ENCODE data around the gene SERPINE1. TPM values are rescaled to one million over a fixed set of nuclear protein-coding genes. Genes with fewer than 3 reads are reported as not detected.

SERPINE1 gene
- total and polyA plus RNA-seq, 2 donors (not counting 1 experiment from before 2014, with no cell fraction given), result 167 to 1,153 TPM

DNA sequence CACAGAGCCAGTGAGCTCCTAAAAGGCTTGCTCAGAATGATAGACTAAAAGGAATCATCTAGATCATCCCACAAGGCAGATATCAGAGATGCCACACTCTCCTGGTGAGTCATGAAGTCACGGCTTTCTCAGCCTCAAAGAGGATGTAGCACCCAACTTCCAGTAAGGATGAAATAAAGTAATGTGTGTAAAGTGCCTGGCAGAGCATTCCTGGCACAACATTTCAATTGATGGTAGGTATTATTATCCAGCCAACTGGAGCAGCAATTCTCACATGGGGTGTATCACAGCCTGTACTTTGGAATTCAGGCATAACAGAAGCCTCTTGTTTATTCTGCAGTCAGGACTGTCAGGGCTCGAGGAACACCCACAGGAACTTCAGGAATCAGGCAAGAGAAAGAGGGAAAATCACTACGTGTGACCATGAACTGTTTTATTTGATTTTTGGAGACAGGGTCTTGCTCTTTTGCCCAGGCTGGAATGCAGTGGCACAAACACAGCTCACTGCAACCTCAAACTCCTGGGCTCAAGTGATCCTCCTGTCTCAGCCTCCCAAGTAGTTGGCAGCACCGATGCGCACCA lies 58.4 kb downstream of the SERPINE1 start:
- no peak overlapping the region for H3K4me2 ChIP-seq (ENCODE audit: extremely low read depth, insufficient read depth, low read length)
- H3K27ac ChIP-seq (ENCODE audit: insufficient read depth, low read length), result no peak overlapping the region
- no peak overlapping the region for H3K9ac ChIP-seq (ENCODE audit: insufficient read depth, low read length)
- H4K20me1 ChIP-seq (ENCODE audit: control insufficient read depth, extremely low read depth, insufficient read depth, low read length), result no peaks in the 10 kb centered on the region
- no peaks in the 10 kb centered on the region for H3K9me3 ChIP-seq (ENCODE audit: control insufficient read depth, insufficient read depth, low read depth, low read length)
- H3K4me3 ChIP-seq (replicated peaks in 1 of 4; ENCODE audit: control extremely low read depth in 1 of 4, insufficient read depth in 1 of 4, low read depth in 3 of 4, low read length in 4 of 4), result no peak overlapping the region
- no peaks in the 10 kb centered on the region for H3K36me3 ChIP-seq (ENCODE audit: control insufficient read depth, insufficient read depth, low read length)
- H3K79me2 ChIP-seq (ENCODE audit: control insufficient read depth, insufficient read depth, low read length), result no peaks in the 10 kb centered on the region
- no peak overlapping the region for H2AFZ ChIP-seq (ENCODE audit: low read length)
- no peaks in the 10 kb centered on the region for H3K4me1 ChIP-seq (ENCODE audit: control insufficient read depth, extremely low read depth, insufficient read depth, low read length)
- DNase-seq (ENCODE audit: low read depth in 2 of 2), result peak in 1 of 2 donors; percentile 58
- peaks cover 10% of the 10 kb centered on the region for H3K27me3 ChIP-seq (ENCODE audit: control insufficient read depth, insufficient read depth, low read length)
- TF ChIP-seq EZH2 (IDR thresholded peaks at IDR 0.05; ENCODE audit: low read length, missing control alignments), result no peak
- TF ChIP-seq, protein P1, sequence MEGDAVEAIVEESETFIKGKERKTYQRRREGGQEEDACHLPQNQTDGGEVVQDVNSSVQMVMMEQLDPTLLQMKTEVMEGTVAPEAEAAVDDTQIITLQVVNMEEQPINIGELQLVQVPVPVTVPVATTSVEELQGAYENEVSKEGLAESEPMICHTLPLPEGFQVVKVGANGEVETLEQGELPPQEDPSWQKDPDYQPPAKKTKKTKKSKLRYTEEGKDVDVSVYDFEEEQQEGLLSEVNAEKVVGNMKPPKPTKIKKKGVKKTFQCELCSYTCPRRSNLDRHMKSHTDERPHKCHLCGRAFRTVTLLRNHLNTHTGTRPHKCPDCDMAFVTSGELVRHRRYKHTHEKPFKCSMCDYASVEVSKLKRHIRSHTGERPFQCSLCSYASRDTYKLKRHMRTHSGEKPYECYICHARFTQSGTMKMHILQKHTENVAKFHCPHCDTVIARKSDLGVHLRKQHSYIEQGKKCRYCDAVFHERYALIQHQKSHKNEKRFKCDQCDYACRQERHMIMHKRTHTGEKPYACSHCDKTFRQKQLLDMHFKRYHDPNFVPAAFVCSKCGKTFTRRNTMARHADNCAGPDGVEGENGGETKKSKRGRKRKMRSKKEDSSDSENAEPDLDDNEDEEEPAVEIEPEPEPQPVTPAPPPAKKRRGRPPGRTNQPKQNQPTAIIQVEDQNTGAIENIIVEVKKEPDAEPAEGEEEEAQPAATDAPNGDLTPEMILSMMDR (conservative IDR thresholded peaks at IDR 0.05 in 1 of 2, IDR thresholded peaks at IDR 0.05 in 1 of 2; ENCODE audit: low read depth in 1 of 2, low read length in 2 of 2), result no peak

DNA sequence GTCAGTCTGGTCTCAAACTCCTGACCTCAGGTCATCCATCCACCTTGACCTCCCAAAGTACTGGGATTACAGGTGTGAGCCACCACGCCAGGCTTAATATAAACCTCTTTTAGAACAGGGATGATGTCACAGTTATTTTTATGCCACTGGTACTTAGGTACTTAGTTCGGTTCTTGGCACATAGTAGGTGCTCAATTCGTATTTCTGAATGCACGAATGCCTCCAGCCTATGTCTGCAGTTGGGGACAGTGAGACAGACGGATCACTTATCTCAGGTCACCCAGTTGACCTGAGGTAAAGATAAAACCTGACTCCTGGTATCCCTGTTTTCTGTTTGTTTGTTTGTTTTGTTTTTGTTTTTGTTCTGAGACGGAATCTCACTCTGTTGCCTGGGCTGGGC lies 59.3 kb downstream of the SERPINE1 start:
- no peak overlapping the region for H3K27ac ChIP-seq (ENCODE audit: insufficient read depth, low read length)
- H2AFZ ChIP-seq (ENCODE audit: low read length), result no peak overlapping the region
- no peak overlapping the region for H3K9ac ChIP-seq (ENCODE audit: insufficient read depth, low read length)
- no peaks in the 10 kb centered on the region for H3K4me1 ChIP-seq (ENCODE audit: control insufficient read depth, extremely low read depth, insufficient read depth, low read length)
- no peak for TF ChIP-seq EZH2 (IDR thresholded peaks at IDR 0.05; ENCODE audit: low read length, missing control alignments)
- TF ChIP-seq, protein P1 (conservative IDR thresholded peaks at IDR 0.05 in 1 of 2, IDR thresholded peaks at IDR 0.05 in 1 of 2; ENCODE audit: low read depth in 1 of 2, low read length in 2 of 2), result no peak
- H3K79me2 ChIP-seq (ENCODE audit: control insufficient read depth, insufficient read depth, low read length), result no peaks in the 10 kb centered on the region
- no peak overlapping the region for H3K4me3 ChIP-seq (replicated peaks in 1 of 4; ENCODE audit: control extremely low read depth in 1 of 4, insufficient read depth in 1 of 4, low read depth in 3 of 4, low read length in 4 of 4)
- peaks cover 3% of the 10 kb centered on the region for H3K27me3 ChIP-seq (ENCODE audit: control insufficient read depth, insufficient read depth, low read length)
- H4K20me1 ChIP-seq (ENCODE audit: control insufficient read depth, extremely low read depth, insufficient read depth, low read length), result no peaks in the 10 kb centered on the region
- H3K4me2 ChIP-seq (ENCODE audit: extremely low read depth, insufficient read depth, low read length), result no peak overlapping the region
- DNase-seq (ENCODE audit: low read depth in 2 of 2), result no peak
- H3K9me3 ChIP-seq (ENCODE audit: control insufficient read depth, insufficient read depth, low read depth, low read length), result no peaks in the 10 kb centered on the region
- no peaks in the 10 kb centered on the region for H3K36me3 ChIP-seq (ENCODE audit: control insufficient read depth, insufficient read depth, low read length)

DNA sequence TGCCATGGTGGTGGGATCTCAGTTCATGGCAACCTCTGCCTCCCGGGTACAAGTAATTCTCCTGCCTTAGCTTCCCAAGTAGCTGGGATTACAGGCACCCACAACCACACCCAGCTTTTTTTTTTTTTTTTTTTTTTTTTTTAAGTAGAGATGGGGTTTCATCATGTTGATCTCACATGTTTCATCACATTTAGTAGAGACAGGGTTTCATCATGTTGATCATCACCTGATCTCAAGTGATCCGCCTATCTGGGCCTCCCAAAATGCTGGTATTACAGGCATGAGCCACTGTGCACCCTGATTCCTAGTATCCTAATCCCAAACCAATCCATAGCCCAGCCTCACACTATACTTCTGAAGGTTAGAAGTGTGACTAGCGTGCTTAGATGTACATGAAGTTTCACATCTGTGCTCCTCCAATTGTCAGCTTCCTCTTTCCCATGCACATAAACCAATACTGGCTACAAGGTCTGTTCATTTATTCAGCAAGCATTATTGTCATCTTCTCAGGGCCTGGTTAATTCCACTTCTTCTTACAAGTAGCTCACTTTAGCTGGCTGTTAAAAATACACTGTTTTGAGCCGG lies 60.0 kb downstream of the SERPINE1 start:
- Histone ChIP-seq H3K9me3 (ENCODE audit: control insufficient read depth, insufficient read depth, low read depth, low read length) (no peaks in the 10 kb centered on the region), H3K4me3 (replicated peaks in 1 of 4; ENCODE audit: control extremely low read depth in 1 of 4, insufficient read depth in 1 of 4, low read depth in 3 of 4, low read length in 4 of 4) (no peak overlapping the region), H3K79me2 (ENCODE audit: control insufficient read depth, insufficient read depth, low read length) (no peaks in the 10 kb centered on the region), H2AFZ (ENCODE audit: low read length) (no peak overlapping the region), H3K4me2 (ENCODE audit: extremely low read depth, insufficient read depth, low read length) (no peak overlapping the region), H3K36me3 (ENCODE audit: control insufficient read depth, insufficient read depth, low read length) (no peaks in the 10 kb centered on the region), H3K4me1 (ENCODE audit: control insufficient read depth, extremely low read depth, insufficient read depth, low read length) (no peaks in the 10 kb centered on the region), H3K9ac (ENCODE audit: insufficient read depth, low read length) (no peak overlapping the region), H3K27me3 (ENCODE audit: control insufficient read depth, insufficient read depth, low read length) (peaks cover 2% of the 10 kb centered on the region), H4K20me1 (ENCODE audit: control insufficient read depth, extremely low read depth, insufficient read depth, low read length) (no peaks in the 10 kb centered on the region), H3K27ac (ENCODE audit: insufficient read depth, low read length) (no peak overlapping the region)
- no peak for DNase-seq (ENCODE audit: low read depth in 2 of 2)
- no peak for TF ChIP-seq EZH2 (IDR thresholded peaks at IDR 0.05; ENCODE audit: low read length, missing control alignments)
- TF ChIP-seq, protein P1 (conservative IDR thresholded peaks at IDR 0.05 in 1 of 2, IDR thresholded peaks at IDR 0.05 in 1 of 2; ENCODE audit: low read depth in 1 of 2, low read length in 2 of 2), result no peak

Other genes with a start within 250 kb of the SERPINE1 start
- gene UFSP1, start 237.4 kb upstream of the SERPINE1 start, total RNA-seq, result 4.0 and 7.7 TPM in 2 replicates
- 0.53 and 1.1 TPM in 2 replicates for gene UFSP1, start 237.4 kb upstream of the SERPINE1 start, polyA plus RNA-seq
- gene ACHE, start 231.2 kb upstream of the SERPINE1 start, total RNA-seq, result under 0.01 and 0.26 TPM in 2 replicates
- 0.07 and 0.11 TPM in 2 replicates for gene ACHE, start 231.2 kb upstream of the SERPINE1 start, polyA plus RNA-seq
- gene MUC3A, start 177.6 kb upstream of the SERPINE1 start, total RNA-seq, result not detected in 2 replicates
- gene MUC3A, start 177.6 kb upstream of the SERPINE1 start, polyA plus RNA-seq, result 0.02 TPM in 1 of 2 replicates, not detected in the other
- gene MUC12, start 157.5 kb upstream of the SERPINE1 start, total RNA-seq, result 0.50 and 0.51 TPM in 2 replicates
- 0.95 and 1.6 TPM in 2 replicates for gene MUC12, start 157.5 kb upstream of the SERPINE1 start, polyA plus RNA-seq
- gene MUC17, start 107.0 kb upstream of the SERPINE1 start, total RNA-seq, result not detected in 2 replicates
- not detected in 2 replicates for gene MUC17, start 107.0 kb upstream of the SERPINE1 start, polyA plus RNA-seq
- 21.8 and 27.6 TPM in 2 replicates for gene TRIM56, start 41.6 kb upstream of the SERPINE1 start, total RNA-seq
- 4.7 and 6.0 TPM in 2 replicates for gene TRIM56, start 41.6 kb upstream of the SERPINE1 start, polyA plus RNA-seq
- gene AP1S1, start 27.4 kb downstream of the SERPINE1 start, total RNA-seq, result 127 and 139 TPM in 2 replicates
- 128 and 185 TPM in 2 replicates for gene AP1S1, start 27.4 kb downstream of the SERPINE1 start, polyA plus RNA-seq
- gene VGF, start 38.5 kb downstream of the SERPINE1 start, total RNA-seq, result 0.26 and 0.66 TPM in 2 replicates
- 0.14 TPM in 1 of 2 replicates, not detected in the other for gene VGF, start 38.5 kb downstream of the SERPINE1 start, polyA plus RNA-seq
- not detected in 2 replicates for gene NAT16, start 53.2 kb downstream of the SERPINE1 start, total RNA-seq
- gene NAT16, start 53.2 kb downstream of the SERPINE1 start, polyA plus RNA-seq, result not detected in 2 replicates
- not detected in 2 replicates for gene MOGAT3, start 73.9 kb downstream of the SERPINE1 start, total RNA-seq
- not detected in 2 replicates for gene MOGAT3, start 73.9 kb downstream of the SERPINE1 start, polyA plus RNA-seq
- 52.4 and 89.0 TPM in 2 replicates for gene PLOD3, start 90.5 kb downstream of the SERPINE1 start, total RNA-seq
- gene PLOD3, start 90.5 kb downstream of the SERPINE1 start, polyA plus RNA-seq, result 86.0 and 106 TPM in 2 replicates
- gene ZNHIT1, start 91.1 kb downstream of the SERPINE1 start, total RNA-seq, result 62.1 and 62.9 TPM in 2 replicates
- 33.9 and 36.6 TPM in 2 replicates for gene ZNHIT1, start 91.1 kb downstream of the SERPINE1 start, polyA plus RNA-seq
- gene CLDN15, start 110.7 kb downstream of the SERPINE1 start, total RNA-seq, result 2.6 and 3.1 TPM in 2 replicates
- 1.6 and 1.8 TPM in 2 replicates for gene CLDN15, start 110.7 kb downstream of the SERPINE1 start, polyA plus RNA-seq
- 148 and 169 TPM in 2 replicates for gene FIS1, start 118.0 kb downstream of the SERPINE1 start, total RNA-seq
- 297 and 347 TPM in 2 replicates for gene FIS1, start 118.0 kb downstream of the SERPINE1 start, polyA plus RNA-seq
- gene IFT22, start 194.7 kb downstream of the SERPINE1 start, total RNA-seq, result 19.8 and 22.9 TPM in 2 replicates
- 34.2 and 35.2 TPM in 2 replicates for gene IFT22, start 194.7 kb downstream of the SERPINE1 start, polyA plus RNA-seq
- gene COL26A1, start 235.8 kb downstream of the SERPINE1 start, total RNA-seq, result not detected in 2 replicates
- gene COL26A1, start 235.8 kb downstream of the SERPINE1 start, polyA plus RNA-seq, result 0.06 TPM in 1 of 2 replicates, not detected in the other